HuH-7 (cell line): ENCODE results near the gene ACTR3.

Experiments
- DNase-seq: peaks from one replicate; pipeline ENCODE4 v3.0.0; 2011; ENCODE audit warnings: low spot score

Gene ACTR3

GRCh38 chr2:113966832-113967231 is 76.9 kb downstream of the ACTR3 start:
- no peak for DNase-seq

GRCh38 chr2:113967272-113967671 is 77.4 kb downstream of the ACTR3 start:
- no peak for DNase-seq

GRCh38 chr2:113972766-113973165 is 82.9 kb downstream of the ACTR3 start:
- no peak for DNase-seq

- DNase-seq, result no peak
These were observed 83.9 kb downstream of the ACTR3 start for GRCh38 chr2:113973810-113974209.

GRCh38 chr2:113974727-113975126 is 84.8 kb downstream of the ACTR3 start:
- DNase-seq, result no peak

GRCh38 chr2:113976277-113976928 is 86.5 kb downstream of the ACTR3 start:
- no peak for DNase-seq

GRCh38 chr2:113977060-113977659 is 87.3 kb downstream of the ACTR3 start:
- DNase-seq, result no peak

- DNase-seq, result peak; percentile 85
These were observed 88.0 kb downstream of the ACTR3 start for GRCh38 chr2:113977660-113978523.

- DNase-seq, result no peak
These were observed 88.8 kb downstream of the ACTR3 start for GRCh38 chr2:113978524-113979190.

GRCh38 chr2:113979191-113980128 is 89.6 kb downstream of the ACTR3 start:
- no peak for DNase-seq

- DNase-seq, result no peak
These were observed 91.1 kb downstream of the ACTR3 start for GRCh38 chr2:113980946-113981345.

- DNase-seq, result no peak
These were observed 91.7 kb downstream of the ACTR3 start for GRCh38 chr2:113981404-113982134.

- no peak for DNase-seq
These were observed 95.9 kb downstream of the ACTR3 start for GRCh38 chr2:113985554-113986397.

GRCh38 chr2:113986762-113987290 is 96.9 kb downstream of the ACTR3 start:
- DNase-seq, result no peak

- DNase-seq, result no peak
These were observed 102.2 kb downstream of the ACTR3 start for GRCh38 chr2:113992090-113992489.

- DNase-seq, result no peak
These were observed 107.0 kb downstream of the ACTR3 start for GRCh38 chr2:113996671-113997594.

GRCh38 chr2:114001152-114001551 is 111.3 kb downstream of the ACTR3 start:
- no peak for DNase-seq

- no peak for DNase-seq
These were observed 112.0 kb downstream of the ACTR3 start for GRCh38 chr2:114001937-114002336.
